ENCODE data around the gene CLUH.

Gene CLUH

GRCh38 chr17:2724784-2725164, 13.2 kb upstream of the CLUH start:
- H3K27me3 ChIP-seq (ENCODE audit: insufficient read depth, low read length, poor library complexity, severe bottlenecking), result no peaks in the 10 kb centered on the region
- no peak for TF ChIP-seq CTCF (conservative IDR thresholded peaks at IDR 0.05; ENCODE audit: low read length)
- TF ChIP-seq EZH2phosphoT487 (IDR thresholded peaks at IDR 0.05; ENCODE audit: borderline replicate concordance), result no peak
- H4K20me1 ChIP-seq (ENCODE audit: insufficient read depth, low read length, poor library complexity, severe bottlenecking), result no peaks in the 10 kb centered on the region
- H3K4me3 ChIP-seq (ENCODE audit: low read length, poor library complexity, severe bottlenecking), result no peak overlapping the region
- H3K9me3 ChIP-seq (ENCODE audit: insufficient read depth, low read depth, low read length), result no peaks in the 10 kb centered on the region
- no peaks in the 10 kb centered on the region for H3K79me2 ChIP-seq (ENCODE audit: insufficient read depth, low read length)
- no peaks in the 10 kb centered on the region for H3K4me1 ChIP-seq (ENCODE audit: insufficient read depth, low read length, poor library complexity, severe bottlenecking)
- no peak overlapping the region for H3K9ac ChIP-seq (ENCODE audit: low read depth, low read length, poor library complexity, severe bottlenecking)
- no peaks in the 10 kb centered on the region for H3F3A ChIP-seq (ENCODE audit: low read depth)
- H3K36me3 ChIP-seq (ENCODE audit: insufficient read depth, low read length), result no peaks in the 10 kb centered on the region
- no peaks in the 10 kb centered on the region for H3K9me2 ChIP-seq (replicated peaks; ENCODE audit: low read depth, low read length)
- no peak overlapping the region for H2AFZ ChIP-seq (ENCODE audit: low read length)
- H3K4me2 ChIP-seq (ENCODE audit: low read depth, low read length, poor library complexity, severe bottlenecking), result no peak overlapping the region

GRCh38 chr17:2723997-2724783, 12.6 kb upstream of the CLUH start:
- Histone ChIP-seq H4K20me1 (ENCODE audit: insufficient read depth, low read length, poor library complexity, severe bottlenecking) (no peaks in the 10 kb centered on the region), H3K79me2 (ENCODE audit: insufficient read depth, low read length) (no peaks in the 10 kb centered on the region), H3K4me3 (ENCODE audit: low read length, poor library complexity, severe bottlenecking) (no peak overlapping the region), H2AFZ (ENCODE audit: low read length) (no peak overlapping the region), H3K36me3 (ENCODE audit: insufficient read depth, low read length) (no peaks in the 10 kb centered on the region), H3K9ac (ENCODE audit: low read depth, low read length, poor library complexity, severe bottlenecking) (no peak overlapping the region), H3K9me3 (ENCODE audit: insufficient read depth, low read depth, low read length) (no peaks in the 10 kb centered on the region), H3K9me2 (replicated peaks; ENCODE audit: low read depth, low read length) (no peaks in the 10 kb centered on the region), H3K27me3 (ENCODE audit: insufficient read depth, low read length, poor library complexity, severe bottlenecking) (no peaks in the 10 kb centered on the region), H3K4me1 (ENCODE audit: insufficient read depth, low read length, poor library complexity, severe bottlenecking) (no peaks in the 10 kb centered on the region), H3K4me2 (ENCODE audit: low read depth, low read length, poor library complexity, severe bottlenecking) (no peak overlapping the region), H3F3A (ENCODE audit: low read depth) (no peaks in the 10 kb centered on the region)
- no peak for TF ChIP-seq CTCF (conservative IDR thresholded peaks at IDR 0.05; ENCODE audit: low read length)
- no peak for TF ChIP-seq EZH2phosphoT487 (IDR thresholded peaks at IDR 0.05; ENCODE audit: borderline replicate concordance)

- Histone ChIP-seq H3K4me2 (ENCODE audit: low read depth, low read length, poor library complexity, severe bottlenecking) (no peak overlapping the region), H3K27me3 (ENCODE audit: insufficient read depth, low read length, poor library complexity, severe bottlenecking) (no peaks in the 10 kb centered on the region), H3K79me2 (ENCODE audit: insufficient read depth, low read length) (no peaks in the 10 kb centered on the region), H2AFZ (ENCODE audit: low read length) (no peak overlapping the region), H3K9me2 (replicated peaks; ENCODE audit: low read depth, low read length) (no peaks in the 10 kb centered on the region), H3K9ac (ENCODE audit: low read depth, low read length, poor library complexity, severe bottlenecking) (no peak overlapping the region), H3K4me3 (ENCODE audit: low read length, poor library complexity, severe bottlenecking) (no peak overlapping the region), H4K20me1 (ENCODE audit: insufficient read depth, low read length, poor library complexity, severe bottlenecking) (no peaks in the 10 kb centered on the region), H3F3A (ENCODE audit: low read depth) (no peaks in the 10 kb centered on the region), H3K9me3 (ENCODE audit: insufficient read depth, low read depth, low read length) (no peaks in the 10 kb centered on the region), H3K4me1 (ENCODE audit: insufficient read depth, low read length, poor library complexity, severe bottlenecking) (no peaks in the 10 kb centered on the region), H3K36me3 (ENCODE audit: insufficient read depth, low read length) (no peaks in the 10 kb centered on the region)
- TF ChIP-seq EZH2phosphoT487 (IDR thresholded peaks at IDR 0.05; ENCODE audit: borderline replicate concordance), result no peak
- TF ChIP-seq CTCF (conservative IDR thresholded peaks at IDR 0.05; ENCODE audit: low read length), result no peak
Measured at GRCh38 chr17:2723505-2723996, 12.0 kb upstream of the CLUH start.
